ENCODE results near the gene SYAP1. TPM values are rescaled to one million over a fixed set of nuclear protein-coding genes. Genes with fewer than 3 reads are reported as not detected.

The SYAP1 gene
- polyA plus RNA-seq, 1 donor (not counting 4 experiments of a cell fraction or from before 2014, with no cell fraction given) = 20.3 TPM

DNA sequence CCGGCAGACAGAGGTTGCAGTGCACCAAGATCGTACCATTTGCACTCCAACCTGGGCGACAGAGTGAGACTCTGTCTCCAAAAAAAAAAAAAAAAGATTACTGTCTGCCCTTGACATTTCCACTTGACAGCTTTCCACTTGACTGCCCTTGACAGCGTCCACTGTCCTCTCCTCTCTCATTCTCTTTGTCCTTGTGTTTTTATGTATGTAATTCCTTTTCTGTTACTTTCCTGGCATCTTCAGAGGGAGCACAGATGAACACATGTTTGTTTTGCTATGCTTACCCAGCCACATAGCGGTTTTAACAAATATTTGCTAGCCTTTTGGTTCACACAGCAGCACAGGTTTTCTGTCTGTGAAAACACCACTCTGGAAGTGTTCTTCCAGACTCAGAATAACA, 26.2 kb downstream of the SYAP1 start:
- FAIRE-seq = no peak
- Histone ChIP-seq H3K36me3 (ENCODE audit: control insufficient read depth in 2 of 2, extremely low read depth in 1 of 2, insufficient read depth in 2 of 2, low read length in 2 of 2) (peaks cover 22 to 31% of the 10 kb centered on the region in 2 experiments), H2AFZ (ENCODE audit: control insufficient read depth, low read length) (no peak overlapping the region), H3K9me1 (ENCODE audit: control insufficient read depth, extremely low read depth, insufficient read depth, low read length) (no peaks in the 10 kb centered on the region), H4K20me1 (ENCODE audit: control insufficient read depth, extremely low read depth, insufficient read depth, low read length) (no peaks in the 10 kb centered on the region), H3K9me3 (ENCODE audit: control insufficient read depth, low read depth, low read length) (no peaks in the 10 kb centered on the region), H3K27ac (ENCODE audit: control insufficient read depth, insufficient read depth, low read length) (no peak overlapping the region), H3K27me3 (ENCODE audit: control insufficient read depth, extremely low read depth, insufficient read depth, low read length) (no peaks in the 10 kb centered on the region), H3K9ac (ENCODE audit: control insufficient read depth, extremely low read depth, insufficient read depth, low read length) (no peak overlapping the region), H3K4me1 (ENCODE audit: control insufficient read depth, extremely low read depth, insufficient read depth, low read length) (peaks cover 12% of the 10 kb centered on the region), H3K4me3 (ENCODE audit: control insufficient read depth in 2 of 3, extremely low read depth in 1 of 3, insufficient read depth in 2 of 3, low read depth in 1 of 3, low read length in 3 of 3) (no peak overlapping the region), H3K79me2 (ENCODE audit: control insufficient read depth, insufficient read depth, low read length) (no peaks in the 10 kb centered on the region), H3K4me2 (ENCODE audit: control insufficient read depth, extremely low read depth, insufficient read depth, low read depth, low read length) (no peak overlapping the region)
- DNase-seq (ENCODE audit: low read depth, low spot score) = no peak
- TF ChIP-seq EZH2 (IDR thresholded peaks at IDR 0.05; ENCODE audit: low read length) = no peak
- TF ChIP-seq CTCF (optimal IDR thresholded peaks at IDR 0.05 in 1 of 3, IDR thresholded peaks at IDR 0.05 in 1 of 3, conservative IDR thresholded peaks at IDR 0.05 in 1 of 3; ENCODE audit: extremely low read depth in 1 of 3, insufficient read depth in 2 of 3, low read length in 3 of 3) = no peak
- dilution Hi-C loops (cut with MboI; ENCODE audit: extremely low pct_ligation_motif_present, low sequenced_read_pairs) = no loop called here

DNA sequence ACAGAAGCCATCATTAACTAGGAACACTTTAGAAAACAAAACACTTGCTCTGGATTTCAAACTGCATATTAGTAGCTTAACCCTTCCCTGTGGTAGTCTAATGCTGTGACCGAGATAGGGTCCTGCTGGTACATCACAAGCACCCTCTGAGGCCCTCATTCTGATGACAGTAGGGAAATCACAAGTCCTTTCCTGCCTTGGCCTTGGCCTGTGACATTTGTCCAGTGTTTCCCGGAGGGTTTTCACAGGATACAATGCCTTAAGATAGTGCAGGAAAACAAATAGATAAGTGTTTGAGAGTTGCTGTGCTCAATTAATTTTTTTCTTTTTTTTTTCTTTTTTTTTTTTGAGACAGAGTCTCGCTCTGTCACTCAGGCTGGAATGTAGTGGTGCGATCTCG, 29.0 kb downstream of the SYAP1 start:
- Histone ChIP-seq H3K27ac (ENCODE audit: control insufficient read depth, insufficient read depth, low read length) (no peak overlapping the region), H3K4me1 (ENCODE audit: control insufficient read depth, extremely low read depth, insufficient read depth, low read length) (peaks cover 11% of the 10 kb centered on the region), H3K36me3 (ENCODE audit: control insufficient read depth in 2 of 2, extremely low read depth in 1 of 2, insufficient read depth in 2 of 2, low read length in 2 of 2) (peaks cover 22 to 27% of the 10 kb centered on the region in 2 experiments), H3K27me3 (ENCODE audit: control insufficient read depth, extremely low read depth, insufficient read depth, low read length) (no peaks in the 10 kb centered on the region), H4K20me1 (ENCODE audit: control insufficient read depth, extremely low read depth, insufficient read depth, low read length) (no peaks in the 10 kb centered on the region), H3K9ac (ENCODE audit: control insufficient read depth, extremely low read depth, insufficient read depth, low read length) (no peak overlapping the region), H3K9me3 (ENCODE audit: control insufficient read depth, low read depth, low read length) (no peaks in the 10 kb centered on the region), H3K4me3 (ENCODE audit: control insufficient read depth in 2 of 3, extremely low read depth in 1 of 3, insufficient read depth in 2 of 3, low read depth in 1 of 3, low read length in 3 of 3) (no peak overlapping the region), H3K9me1 (ENCODE audit: control insufficient read depth, extremely low read depth, insufficient read depth, low read length) (no peaks in the 10 kb centered on the region), H3K79me2 (ENCODE audit: control insufficient read depth, insufficient read depth, low read length) (no peaks in the 10 kb centered on the region), H2AFZ (ENCODE audit: control insufficient read depth, low read length) (no peak overlapping the region), H3K4me2 (ENCODE audit: control insufficient read depth, extremely low read depth, insufficient read depth, low read depth, low read length) (no peak overlapping the region)
- DNase-seq (ENCODE audit: low read depth, low spot score) (no peak), FAIRE-seq (no peak)
- dilution Hi-C loops (cut with MboI; ENCODE audit: extremely low pct_ligation_motif_present, low sequenced_read_pairs) = no loop called here
- TF ChIP-seq CTCF (optimal IDR thresholded peaks at IDR 0.05 in 1 of 3, IDR thresholded peaks at IDR 0.05 in 1 of 3, conservative IDR thresholded peaks at IDR 0.05 in 1 of 3; ENCODE audit: extremely low read depth in 1 of 3, insufficient read depth in 2 of 3, low read length in 3 of 3) (no peak), EZH2 (IDR thresholded peaks at IDR 0.05; ENCODE audit: low read length) (no peak)

All from keratinocyte (primary cell).